Activated T-helper 1 cell treated with anti-CD3 and anti-CD28 coated beads, Interleukin-2, amount 50 U/mL, for 16 hours (primary cell): ENCODE results near the gene AMY2B.
A peak's percentile ranks its signal among the peaks of the same experiment; 100 is the strongest.
"Not testable (repeated sequence)": the region's sequence is repeated elsewhere in the genome, so short reads cannot be mapped to it uniquely, and the experiment has no call there.

Experiments
- DNase-seq, 2 donors: peaks; one replicate each; pipeline ENCODE4 v3.0.0-alpha.2; 2020; ENCODE audit warnings: low read depth in 1 of 2, low spot score in 1 of 2

AMY2B gene

DNA sequence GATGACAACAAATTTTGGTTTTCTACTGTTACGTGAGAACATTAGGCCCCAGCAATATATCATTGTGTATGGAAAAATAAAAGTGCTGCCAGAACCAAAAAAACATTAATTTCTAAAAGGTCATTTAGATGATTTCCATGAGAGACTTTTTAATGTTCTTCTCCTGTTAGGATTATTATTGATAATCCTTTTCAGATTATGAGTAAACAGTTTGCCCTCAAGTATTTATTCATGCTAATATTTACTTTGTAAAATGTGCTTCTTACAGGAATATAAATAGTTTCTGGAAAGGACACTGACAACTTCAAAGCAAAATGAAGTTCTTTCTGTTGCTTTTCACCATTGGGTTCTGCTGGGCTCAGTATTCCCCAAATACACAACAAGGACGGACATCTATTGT lies at the start of gene AMY2B:
AMY2B (plus strand) TSS at position 301 of the 400 bp plus-strand sequence; CDS start at position 315, 14 bp downstream.
- not testable (repeated sequence) for DNase-seq

DNA sequence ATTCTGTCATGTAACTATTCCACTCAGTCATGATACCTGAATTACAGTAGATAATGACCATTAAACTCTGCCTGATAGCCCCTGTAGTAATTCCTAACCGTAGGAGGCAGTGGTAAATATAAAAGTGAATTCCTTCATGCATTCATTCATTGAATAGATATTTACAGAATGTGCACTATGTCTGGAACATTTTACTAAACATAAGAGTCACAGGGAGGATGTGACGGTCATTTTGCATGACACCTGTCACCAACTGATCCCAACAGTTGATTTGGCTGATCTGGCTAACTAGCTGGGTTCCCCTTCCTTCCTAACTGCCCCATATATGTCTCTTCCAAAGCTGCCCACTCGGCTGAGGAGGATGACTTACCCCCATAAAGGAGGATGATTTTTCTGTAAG lies 48.0 kb upstream of the AMY2B start:
- DNase-seq: no peak

DNA sequence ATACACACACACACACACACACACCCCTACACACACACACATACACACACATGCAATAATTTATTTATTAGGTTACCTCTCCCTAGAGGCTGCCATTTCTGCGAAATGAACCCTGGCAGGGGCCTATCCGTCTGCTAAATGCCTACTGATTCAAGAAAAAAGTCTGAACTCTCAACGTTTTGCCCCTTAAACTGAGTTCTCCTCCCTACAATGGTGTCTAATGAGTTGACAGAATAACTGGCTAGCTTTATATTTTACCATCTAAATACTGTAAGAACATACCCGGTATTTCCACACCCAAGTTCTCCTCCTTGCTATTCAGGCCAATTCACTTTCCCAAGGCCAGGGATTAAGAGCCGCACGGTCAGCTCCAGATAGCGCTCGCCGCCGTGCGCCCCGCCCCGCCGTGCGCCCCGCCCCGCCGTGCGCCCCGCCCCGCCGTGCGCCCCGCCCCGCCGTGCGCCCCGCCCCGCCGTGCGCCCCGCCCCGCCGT lies 46.2 kb upstream of the AMY2B start:
- no peak for DNase-seq

DNA sequence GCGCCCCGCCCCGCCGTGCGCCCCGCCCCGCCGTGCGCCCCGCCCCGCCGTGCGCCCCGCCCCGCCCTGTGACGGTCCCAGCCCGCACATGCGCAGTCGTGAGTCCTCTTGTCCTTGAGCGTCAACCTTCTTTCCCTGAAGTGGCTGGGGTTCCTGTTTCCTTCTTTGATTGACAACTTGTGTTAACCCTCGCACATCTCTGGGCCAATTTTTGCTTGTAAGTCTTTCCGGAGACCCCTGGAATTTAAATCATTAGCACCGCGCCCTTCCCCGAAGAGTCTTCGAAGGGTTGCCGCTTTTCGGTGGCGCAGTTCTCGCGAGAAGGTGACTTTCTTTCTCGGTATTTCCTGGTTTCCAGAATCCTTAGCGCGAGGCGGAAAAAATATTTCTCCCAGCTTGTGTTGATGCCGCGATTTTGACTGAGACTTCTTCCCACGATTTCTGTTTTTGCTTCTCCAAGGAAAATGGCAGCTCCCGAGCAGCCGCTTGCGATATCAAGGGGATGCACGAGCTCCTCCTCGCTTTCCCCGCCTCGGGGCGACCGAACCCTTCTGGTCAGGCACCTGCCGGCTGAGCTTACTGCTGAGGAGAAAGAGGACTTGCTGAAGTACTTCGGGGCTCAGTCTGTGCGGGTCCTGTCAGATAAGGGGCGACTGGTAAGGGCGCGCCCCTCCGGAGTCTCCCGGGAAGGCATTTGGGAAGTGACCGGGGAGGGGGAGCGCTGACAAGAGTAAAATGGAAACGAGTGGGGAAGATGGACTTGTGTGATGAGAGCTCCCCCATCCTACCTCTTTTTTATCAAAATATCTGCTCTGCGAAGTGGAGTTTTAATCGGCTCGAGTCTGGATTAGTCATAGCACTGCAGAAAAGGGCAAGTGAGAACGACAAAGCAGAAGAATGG lies 45.5 kb upstream of the AMY2B start, which contains the start of gene RNPC3:
RNPC3 (plus strand) TSS at position 93 of the 901 bp plus-strand sequence; CDS start at position 465, 372 bp downstream.
- peak; percentile 78 to 79 for DNase-seq

DNA sequence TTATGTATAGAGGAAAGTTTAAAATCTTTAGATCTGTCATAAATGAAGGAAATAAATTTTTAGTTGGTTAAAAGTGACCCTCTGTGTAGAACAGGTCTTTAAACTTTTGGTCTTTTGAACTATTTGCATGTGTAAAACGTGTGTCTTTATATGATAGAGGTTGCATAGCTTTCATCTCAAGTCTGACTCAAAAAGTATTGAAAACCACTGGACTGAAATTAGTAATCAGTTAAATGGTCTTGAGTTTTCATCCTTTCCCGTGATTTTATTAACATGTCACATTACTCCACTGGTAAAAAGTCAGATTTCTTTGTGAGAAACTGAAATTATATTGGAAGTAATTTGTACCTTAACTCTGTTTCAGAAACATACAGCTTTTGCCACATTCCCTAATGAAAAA lies 44.1 kb upstream of the AMY2B start:
- DNase-seq: no peak

DNA sequence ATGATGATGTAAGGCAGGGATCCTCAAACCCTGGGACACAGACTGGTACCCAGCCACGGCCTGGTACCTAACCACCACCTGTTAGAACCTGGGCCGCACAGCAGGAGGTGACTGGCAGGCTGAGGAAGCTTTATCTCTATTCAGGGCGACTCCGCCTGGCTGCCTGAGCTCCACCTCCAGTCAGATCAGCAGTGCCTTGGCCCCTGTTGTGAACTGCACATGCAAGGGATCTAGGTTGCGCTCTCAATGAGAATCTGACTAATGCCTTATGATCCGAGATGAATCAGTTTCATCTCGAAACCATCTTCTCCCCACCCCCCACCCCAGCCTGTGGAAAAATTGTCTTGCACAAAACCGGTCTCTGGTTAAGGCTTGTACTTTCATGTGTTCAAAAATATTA lies 41.6 kb upstream of the AMY2B start:
- peak in 1 of 2 donors; percentile 42 for DNase-seq

DNA sequence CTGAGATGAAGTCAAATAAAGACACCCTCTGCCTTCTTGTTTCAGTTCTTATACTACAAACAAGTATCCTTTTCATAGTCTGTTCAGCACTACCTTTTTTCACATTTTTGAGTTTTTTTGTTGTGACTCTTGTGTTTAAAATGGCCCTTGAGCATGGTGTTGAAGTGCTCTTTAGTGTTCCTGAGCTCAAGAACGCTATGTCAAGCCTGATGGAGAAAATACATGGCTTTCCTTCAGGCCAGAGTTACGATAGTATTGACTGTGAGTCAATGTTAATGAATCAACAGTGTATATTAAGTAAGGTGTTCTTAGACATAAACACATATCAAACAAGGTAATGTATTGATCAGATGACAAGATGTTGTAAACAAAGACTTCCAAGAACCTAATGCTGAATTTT lies 33.2 kb upstream of the AMY2B start:
- no peak for DNase-seq

DNA sequence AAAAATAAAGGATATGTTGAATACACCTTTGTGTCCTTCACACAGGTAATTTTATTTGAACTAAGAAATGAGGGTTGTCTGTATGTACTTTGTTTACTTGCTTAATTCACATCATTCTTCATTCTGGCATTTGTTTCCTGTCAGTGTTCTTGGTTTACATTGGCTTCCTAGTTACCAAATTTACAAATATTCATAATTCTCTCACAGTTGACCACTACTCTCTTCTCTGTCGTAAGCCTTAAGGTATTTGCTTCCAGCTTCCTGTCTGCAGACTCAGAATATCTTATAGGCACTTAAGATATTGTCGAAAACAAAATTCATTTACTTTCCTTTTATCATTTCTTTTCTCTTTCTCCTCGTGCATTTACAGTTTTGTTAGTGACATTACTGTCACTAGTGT lies 30.0 kb upstream of the AMY2B start:
- DNase-seq: no peak

DNA sequence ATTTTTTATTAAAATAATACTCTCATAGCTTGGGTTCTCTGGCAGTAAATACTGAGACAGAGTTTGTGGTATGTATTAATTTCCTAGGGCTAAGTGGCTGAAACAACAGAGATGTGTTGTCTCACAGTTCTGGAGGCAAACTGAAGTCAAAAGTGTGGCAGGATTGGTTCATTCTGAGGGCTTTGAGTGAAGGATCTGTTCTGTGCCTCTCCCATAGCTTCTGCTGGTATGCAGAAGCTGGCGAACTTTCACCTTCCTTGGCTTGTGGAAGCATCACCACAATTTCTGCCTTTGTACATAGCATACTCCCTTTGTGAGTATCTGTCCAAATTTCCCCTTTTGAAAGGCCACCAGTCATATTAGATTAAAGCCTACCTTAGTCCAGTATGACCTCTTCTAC lies 24.9 kb upstream of the AMY2B start:
- DNase-seq: no peak

DNA sequence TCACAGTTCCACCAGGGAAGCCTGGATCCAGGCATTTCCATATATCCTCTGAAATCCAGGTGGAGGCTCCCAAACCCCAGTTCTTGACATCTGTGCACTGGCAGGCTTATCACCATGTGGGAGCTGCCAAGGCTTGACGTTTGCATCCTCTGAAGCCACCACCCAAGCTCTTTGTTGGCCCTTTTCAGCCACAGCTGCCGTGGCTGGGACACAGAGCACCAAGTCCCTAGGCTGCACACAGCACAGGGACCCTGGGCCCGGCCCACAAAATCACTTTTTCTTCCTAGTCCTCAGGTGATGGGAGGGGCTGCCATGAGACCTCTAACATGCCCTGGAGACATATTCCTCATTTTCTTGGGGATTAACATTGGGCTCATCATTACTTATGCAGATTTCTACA lies 23.5 kb upstream of the AMY2B start:
- DNase-seq: no peak

DNA sequence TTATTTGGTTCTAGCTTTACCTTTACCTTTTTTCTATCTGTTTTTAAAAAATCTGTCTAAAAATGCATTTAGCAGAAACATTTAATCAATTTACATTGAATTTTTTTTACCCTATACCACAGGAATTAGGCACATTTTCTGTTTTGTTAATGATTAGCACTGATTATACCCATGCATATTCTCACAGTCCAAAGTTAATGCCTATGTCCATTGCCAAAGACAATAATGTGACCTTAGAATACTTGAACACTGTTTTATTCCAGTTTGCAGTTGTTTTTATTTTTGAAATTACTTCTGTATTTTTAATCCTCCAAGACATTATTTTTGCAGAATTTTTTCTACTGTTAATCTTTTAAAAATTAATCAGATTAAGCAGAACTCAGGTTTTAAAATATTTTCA lies 11.0 kb upstream of the AMY2B start:
- no peak for DNase-seq

DNA sequence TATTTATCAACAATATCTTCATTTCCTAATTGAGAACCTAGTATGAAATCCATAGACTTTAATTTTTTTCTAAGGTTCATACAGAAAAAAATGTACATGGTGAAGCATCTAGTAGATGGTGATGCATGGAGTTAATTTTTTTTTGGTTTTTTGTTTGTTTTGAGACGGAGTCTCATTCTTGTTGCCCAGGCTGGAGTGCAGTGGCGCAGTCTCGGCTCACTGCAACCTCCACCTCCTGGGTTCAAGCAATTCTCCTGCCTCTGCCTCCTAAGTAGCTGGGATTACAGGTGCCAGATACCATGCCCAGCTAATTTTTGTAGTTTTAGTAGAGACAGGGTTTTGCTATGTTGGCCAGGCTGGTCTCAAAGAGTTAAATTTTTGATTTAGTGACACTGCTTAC lies 10.3 kb upstream of the AMY2B start:
- DNase-seq: not testable (repeated sequence)

DNA sequence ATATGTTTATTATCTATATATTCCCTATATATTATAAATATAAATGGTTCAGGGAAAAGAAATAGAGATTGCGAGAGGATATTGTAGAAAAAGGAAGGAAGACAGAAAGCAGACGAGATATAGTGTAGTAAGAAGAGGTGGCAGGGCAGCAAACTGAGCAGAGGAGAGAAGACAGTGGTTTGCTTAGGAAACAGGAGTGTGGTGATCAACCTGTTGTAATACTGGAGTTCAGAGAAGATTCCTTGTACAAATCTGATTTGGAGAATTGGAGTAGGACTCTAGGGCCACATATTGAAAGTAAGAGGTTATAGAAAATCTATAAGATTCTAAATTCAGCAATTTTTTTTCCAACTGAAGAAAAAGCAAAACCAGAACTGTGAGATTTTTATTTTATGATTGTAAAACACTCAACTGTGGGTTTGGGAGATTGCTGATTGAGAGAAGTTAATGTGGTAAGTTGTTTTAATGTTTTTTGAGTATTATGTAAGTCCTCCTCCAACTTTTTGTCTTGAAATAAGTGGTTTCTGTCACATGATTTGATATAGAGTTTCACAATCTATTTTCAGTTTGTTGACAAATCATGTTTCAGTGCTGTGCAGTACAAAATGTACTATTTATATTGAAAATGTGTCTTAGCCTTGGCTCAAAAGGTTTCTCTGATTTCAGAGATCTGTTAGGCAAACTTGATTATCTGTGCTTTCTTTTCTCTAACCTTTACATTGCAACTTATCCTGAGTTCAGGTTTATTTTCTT lies 9.6 kb upstream of the AMY2B start:
- no peak for DNase-seq

DNA sequence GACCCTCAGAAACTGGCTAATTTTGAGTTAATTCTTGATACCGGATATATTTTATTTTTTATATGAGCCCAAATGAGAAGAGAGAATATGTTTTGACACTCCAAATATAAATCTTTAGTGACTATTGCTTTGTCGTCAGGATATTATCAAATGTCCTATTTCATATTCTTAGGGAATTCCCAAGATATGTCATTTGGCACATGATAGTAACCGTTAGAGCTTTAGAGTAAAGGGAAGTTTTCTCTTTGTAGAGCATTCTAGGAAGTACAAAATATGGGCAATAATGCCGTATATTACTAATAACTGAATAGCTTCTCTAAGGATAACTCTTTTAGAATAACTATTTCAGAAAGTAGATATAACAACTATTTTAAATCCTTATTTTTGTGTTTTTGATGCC lies 8.3 kb upstream of the AMY2B start:
- no peak for DNase-seq

DNA sequence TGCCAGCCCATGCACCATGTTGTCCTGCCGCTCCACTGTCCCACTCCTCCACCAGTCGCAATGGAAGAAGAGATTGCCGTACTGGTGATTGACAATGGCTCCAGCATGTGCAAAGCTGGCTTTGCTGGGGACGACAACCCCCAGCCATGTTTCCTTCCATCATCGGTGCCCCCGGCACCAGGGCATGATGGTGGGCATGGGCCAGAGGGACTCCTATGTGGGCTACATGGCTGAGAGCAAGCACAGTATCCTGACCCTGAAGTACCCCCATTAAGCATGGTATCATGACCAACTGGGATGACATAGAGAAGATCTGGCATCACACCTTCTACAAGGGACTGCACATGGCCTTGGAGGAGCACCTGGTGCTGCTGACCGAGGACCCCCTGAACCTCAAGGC lies 1.9 kb upstream of the AMY2B start:
- no peak for DNase-seq

DNA sequence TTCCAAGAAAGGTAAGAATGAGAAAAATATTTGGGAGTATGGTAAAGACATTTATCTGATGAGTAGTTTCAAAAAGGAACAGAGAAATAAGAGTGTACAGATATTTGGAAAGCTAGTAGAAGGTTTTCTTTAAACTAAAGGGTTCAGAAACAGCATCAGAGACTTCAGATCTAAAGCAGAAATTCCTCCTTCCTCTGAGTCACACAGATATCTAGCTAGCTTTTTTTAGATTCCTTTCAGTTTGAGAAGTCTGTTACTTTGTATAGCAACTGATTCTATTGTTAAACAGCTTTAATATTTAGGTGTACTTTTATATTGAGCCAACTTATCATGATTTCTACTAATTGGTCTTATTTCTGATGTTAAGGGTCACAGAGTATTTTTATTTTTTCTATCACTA lies 4.7 kb downstream of the AMY2B start:
- no peak for DNase-seq

DNA sequence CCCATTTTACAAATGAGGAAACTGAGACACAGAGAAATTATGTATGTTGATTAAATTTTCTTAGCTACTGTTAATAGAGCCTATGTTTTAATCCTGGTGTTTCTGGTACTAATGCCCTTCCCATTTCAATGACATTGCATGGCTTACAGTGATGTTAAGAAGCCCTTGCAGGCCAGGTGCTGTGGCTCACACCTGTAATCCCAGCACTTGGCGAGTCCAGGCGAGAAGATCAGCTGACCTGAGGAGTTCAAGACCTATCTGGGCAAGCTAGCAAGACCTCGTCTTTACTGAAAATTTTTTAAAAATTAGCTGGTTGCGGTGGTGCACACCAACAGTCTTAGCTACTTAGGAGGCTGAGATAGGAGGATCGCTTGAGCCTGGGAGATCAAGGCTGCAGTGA lies 5.4 kb downstream of the AMY2B start:
- not testable (repeated sequence) for DNase-seq

DNA sequence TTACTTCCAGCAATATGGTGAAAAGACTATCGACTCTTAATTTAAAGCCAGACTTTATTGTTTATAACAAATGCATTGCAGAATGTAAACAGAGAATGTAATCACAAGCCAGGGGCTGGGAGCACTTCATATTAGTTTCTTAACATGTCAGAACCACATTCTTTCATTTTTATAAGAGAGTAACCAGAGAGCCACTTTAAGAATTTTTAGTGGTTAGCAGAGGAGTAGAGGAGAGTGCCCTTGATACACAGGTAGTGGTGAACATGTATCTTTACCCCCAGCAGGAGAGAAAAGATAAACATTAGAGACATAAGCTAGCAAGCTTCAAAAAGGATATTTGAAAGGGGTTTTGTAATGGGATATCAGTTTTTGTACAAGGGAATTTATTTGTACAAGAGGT lies 11.1 kb downstream of the AMY2B start:
- no peak for DNase-seq

DNA sequence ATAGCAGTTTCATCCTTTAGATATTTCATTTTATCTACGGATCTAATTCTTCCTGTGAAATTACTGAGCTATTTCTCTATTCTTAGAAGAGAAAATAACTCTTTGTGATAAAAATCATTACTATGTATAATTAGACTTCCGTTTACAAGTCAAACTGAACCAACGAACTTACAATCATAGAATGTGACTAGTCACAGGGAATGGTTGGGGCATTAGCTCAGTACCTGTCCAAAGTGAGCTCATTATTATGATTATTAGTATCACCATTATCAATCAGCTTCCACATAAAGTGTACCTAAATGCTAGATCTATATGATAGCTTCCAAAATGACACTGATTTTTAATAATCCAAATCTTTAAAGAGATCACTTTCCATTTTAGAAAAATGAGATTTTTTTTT lies 12.5 kb downstream of the AMY2B start:
- no peak for DNase-seq

DNA sequence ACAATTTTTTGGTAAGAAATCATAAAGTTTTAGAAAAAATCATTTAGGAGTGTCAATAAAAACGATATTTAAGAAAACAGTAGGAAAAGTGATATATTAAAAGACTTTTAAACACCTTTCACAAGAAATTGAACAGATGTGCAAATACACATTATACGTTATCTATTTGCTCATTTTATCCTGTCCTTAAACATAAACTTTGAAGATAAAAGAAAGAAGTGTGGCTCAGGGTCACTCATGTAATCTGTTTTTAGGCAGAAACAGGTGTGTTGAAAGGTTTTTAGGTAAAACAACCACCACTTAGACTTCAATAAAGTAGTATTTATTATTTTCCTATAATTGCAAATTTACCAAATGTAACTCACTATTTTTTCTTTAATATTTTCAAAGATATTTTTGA lies 13.1 kb downstream of the AMY2B start:
- no peak for DNase-seq

DNA sequence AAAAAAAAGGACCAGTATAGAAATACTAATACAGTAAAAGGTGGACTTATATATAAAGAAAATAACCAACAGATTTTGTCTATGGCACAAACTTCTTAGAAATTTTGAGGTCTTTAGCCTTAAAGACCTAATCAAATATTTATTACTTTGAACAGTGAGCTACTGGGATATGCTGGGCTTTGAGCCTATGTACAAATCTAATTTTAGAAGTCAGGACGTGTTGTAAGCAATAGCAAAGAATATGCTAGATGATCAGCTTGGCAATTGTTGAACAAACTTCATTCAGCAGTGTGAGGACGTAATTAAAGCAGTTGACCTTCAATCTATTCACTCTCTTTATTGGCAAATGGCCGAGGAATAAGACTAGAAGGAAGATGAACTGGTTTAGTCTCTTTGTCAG lies 31.4 kb downstream of the AMY2B start:
- DNase-seq: not testable (repeated sequence)

DNA sequence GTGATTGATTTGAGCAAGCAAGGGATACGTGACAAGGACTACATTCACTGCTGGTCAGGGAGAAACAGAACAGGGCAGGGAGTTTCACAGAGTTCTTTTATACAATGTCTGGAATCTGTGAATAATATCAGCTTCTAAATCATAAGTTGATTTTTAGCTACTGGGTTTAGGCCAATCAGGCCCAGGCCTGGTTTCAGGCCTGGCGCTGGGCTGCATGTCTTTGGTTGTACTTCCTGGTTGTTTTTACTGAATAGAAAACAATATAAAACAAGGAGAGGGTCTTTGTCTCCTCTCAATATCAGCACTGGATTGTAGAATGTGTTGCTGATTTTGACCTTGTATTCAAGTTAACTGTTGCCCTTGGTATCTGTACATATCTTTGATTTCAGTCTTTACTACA lies 45.0 kb downstream of the AMY2B start:
- DNase-seq: no peak
